ENCODE results near the gene DCK.
A peak's percentile ranks its signal among the peaks of the same experiment; 100 is the strongest.

The DCK gene

GRCh38 chr4:71065991-71066510 is 72.6 kb downstream of the DCK start:
- FAIRE-seq, result no peak

GRCh38 chr4:71066737-71067716 is 73.6 kb downstream of the DCK start:
- no peak for FAIRE-seq

- FAIRE-seq, result no peak
Observed at GRCh38 chr4:71069063-71069462, 75.6 kb downstream of the DCK start.

- no peak for FAIRE-seq
Observed at GRCh38 chr4:71070015-71070414, 76.6 kb downstream of the DCK start.

GRCh38 chr4:71074452-71075299 is 81.2 kb downstream of the DCK start:
- FAIRE-seq, result peak; percentile 80
